Islet precursor cell (in vitro differentiated cells): ENCODE measurements around the gene ZFP57.
"Not testable (repeated sequence)": the region's sequence is repeated elsewhere in the genome, so short reads cannot be mapped to it uniquely, and the experiment has no call there.

ENCODE experiments used
- DNase-seq: peaks from one replicate; pipeline ENCODE4 v3.0.0-alpha.2; 2018

The ZFP57 gene

DNA sequence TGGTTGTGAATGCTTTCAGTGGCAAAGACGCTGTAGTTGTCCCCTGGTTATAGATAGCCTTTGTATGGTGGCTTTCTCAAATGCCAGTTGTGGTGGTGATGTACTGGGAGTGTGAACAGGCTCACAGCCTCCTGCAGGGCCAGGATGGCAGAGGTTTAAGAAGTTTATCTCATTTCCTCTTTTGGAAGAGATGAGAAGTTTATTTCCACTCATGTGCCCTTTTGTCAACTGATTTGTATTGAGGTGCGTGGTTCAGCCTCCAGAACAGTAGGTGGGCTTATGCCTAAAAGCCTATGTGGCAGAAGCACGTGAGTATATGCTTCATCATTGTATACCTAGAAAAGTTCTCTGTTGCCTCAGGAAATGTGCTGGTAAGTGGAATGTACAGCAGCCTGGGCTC is 13.7 kb upstream of the ZFP57 start:
- no peak for DNase-seq

DNA sequence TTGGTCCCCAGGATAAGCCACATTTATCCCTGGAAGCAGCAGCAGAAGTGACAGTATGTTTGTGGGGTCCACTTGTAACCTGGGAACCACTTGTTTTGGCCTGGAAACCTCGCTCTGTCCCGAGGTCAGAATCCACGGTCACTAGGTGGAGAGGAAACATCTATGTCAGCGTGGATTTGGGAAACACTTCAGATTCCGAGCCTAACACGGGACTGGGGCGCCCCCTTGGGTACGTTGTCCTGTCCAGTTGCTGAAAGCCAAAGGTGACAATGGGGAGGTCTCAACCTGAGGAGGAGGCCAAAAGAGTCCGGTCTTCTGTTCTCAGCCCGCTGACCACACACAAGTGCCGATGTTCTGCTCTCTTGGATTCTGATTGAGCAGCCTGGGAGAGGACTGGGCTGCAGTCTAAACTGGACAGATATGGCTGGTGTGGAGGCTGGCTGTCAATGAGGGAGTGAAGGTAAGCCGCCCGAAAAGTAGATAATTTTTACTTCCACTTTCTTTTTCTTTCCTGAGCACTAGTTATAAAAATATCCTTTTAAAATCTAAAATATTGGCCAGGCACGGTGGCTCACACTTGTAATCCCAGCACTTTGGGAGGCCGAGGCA is 4.9 kb upstream of the ZFP57 start:
- DNase-seq: no peak

DNA sequence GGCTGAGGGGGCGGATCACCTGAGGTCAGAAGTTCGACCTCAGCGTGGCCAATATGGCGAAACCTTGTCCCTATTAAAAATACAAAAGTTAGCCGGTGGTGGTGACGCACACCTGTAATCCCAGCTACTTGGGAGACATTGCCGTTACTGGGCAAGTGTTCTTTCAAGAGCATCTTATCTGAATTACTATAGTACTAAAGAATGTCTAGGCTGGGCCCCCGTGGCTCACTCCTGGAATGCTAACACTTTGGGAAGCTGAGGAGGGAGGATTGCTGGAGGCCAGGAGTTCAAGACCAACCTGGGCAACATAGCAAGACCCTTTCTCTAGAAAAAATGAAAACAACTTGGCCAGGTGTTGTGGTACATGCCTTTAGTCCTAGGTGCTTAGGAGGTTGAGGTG is 859 bp upstream of the ZFP57 start:
- no peak for DNase-seq

DNA sequence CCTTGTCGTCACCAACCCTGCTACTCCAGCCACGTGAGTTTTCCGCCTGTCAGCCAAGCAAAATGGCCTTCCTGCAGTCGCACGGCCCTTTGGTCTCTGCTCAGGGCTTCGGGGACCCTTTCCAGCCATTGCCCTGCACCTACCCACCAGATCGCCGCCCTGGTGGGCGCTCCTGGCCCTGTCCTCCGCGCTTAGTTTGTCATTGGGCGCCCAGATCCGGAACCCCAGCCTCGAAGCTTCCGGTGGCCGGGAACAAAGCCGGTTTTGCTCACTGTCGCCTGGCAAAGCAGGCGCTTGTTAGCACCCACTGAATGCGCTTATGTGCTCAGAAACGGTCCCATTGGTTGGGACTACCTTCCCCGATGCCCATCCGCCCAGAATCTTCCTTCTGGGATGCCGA is 536 bp downstream of the ZFP57 start:
- DNase-seq: peak; percentile 40

DNA sequence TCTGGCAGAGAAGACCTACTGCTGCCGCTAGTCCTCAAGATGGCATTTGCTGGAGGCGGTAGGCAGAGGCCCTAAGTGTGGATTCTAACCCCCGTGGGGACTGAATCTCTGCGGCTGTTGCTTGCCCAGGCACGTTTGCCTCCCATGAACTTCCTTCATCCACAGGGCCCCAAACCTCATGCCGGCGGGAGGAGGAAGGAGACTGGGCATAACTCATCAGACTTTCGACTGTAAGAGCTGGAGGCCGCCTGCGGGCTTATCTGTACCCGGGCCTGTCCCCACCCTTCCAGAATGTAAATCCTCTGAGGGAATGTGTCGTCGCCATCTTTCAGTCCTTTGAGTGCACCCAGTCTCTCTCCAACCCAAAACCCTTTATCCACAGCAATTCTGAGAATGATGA is 990 bp downstream of the ZFP57 start:
- DNase-seq: peak; percentile 44

DNA sequence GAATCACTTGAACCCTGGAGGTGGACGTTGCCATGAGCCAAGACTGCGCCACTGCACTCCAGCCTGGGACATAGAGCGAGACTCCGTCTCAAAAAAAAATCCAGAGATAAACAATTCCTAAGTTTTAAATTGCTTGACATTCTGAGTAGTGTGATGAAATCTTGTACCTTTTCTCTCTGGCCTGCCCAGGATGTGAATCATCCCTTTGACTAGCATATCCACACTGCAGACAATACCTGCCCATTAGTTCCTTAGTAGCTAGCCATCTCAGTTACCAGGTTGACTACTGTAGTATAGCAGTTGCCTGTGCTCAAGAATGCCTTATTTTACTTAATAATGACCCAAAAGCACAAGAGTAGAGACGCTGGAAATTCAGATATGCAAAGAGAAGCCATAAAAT is 2.8 kb downstream of the ZFP57 start:
- no peak for DNase-seq

DNA sequence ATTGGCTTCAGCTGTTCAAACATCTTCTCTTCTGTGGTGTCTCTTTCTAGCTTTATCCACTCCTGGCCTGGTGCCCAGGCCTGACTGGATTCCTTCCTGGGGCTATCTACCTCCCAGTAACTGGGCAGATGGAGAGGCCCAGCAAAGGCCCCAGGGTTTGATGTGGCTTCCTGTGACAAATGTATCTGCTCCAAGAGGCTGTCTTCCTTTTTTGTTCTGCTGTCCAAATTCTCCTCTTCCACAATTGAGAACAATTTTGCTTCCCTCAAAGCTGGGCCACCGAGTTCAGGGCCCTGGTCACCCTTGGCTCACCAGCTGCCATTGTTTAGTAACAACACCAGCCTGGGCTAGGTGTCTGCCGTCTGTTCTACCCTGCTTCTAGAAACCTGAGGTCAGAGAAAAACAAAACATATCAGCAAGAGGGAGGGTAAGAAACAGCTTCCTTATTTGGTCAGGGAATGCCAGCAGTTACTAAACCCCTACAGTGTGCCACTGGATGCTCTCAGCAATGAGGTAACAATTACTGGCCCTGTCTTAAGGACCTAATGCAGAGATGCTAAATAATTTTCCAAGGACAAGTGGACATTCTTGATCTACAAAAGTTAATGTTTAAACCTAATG is 3.9 kb downstream of the ZFP57 start:
- DNase-seq: peak; percentile 57

DNA sequence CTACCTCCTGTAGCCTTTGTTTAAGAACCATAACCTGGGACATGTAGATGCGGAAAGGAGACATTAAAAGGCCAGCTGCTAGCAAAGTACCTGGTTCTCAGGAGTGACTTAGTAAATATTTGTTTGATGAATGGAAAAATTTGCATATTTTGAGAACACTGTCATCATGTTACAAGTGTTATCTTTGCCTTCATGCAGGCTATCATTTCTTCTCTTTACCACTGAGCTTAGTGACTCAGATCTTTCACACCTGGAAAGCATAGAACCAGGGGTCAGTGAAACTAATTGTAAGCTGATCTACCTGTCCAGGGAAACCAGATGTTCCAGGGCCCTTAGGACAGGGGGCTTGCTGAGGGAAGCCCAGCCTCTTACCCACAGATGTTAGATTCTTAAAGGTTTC is 5.4 kb downstream of the ZFP57 start:
- no peak for DNase-seq

DNA sequence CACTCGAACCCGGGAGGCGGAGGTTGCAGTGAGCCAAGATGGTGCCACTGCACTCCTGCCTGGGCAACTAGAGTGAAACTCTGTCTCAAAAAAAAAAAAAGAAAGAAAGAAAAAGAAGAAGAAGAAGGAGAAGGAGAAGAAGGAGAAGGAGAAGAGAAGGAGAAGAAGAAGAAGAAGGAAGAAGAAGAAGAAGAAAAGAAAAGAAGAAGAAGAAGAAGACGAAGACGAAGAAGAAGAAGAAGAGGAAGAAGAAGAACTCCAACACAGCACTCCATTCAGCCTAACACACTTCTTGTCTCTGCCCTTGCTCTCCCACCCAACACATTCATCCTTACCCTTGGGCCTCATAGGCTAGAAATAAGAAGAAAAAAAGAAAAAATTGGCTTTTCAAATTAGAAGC is 6.9 kb downstream of the ZFP57 start:
- no peak for DNase-seq

DNA sequence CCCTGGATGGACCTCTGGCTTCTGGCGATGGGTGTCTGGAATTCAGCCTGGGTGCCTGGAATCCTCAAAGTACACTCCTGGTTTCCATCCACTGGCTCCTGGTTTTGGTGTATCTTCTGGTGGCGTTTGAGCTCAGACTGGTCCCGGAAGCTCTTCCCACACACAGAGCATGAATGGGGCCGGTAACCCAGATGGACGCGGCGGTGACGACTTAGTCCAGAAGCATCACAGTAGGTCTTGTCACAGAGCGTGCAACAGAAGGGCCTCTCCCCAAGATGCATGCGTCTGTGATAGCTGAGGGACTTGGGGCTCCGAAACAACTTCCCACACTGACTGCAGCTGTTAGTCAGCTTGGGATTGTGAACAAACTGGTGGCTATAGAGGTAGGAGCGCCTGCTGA is 7.8 kb downstream of the ZFP57 start:
- DNase-seq: no peak

DNA sequence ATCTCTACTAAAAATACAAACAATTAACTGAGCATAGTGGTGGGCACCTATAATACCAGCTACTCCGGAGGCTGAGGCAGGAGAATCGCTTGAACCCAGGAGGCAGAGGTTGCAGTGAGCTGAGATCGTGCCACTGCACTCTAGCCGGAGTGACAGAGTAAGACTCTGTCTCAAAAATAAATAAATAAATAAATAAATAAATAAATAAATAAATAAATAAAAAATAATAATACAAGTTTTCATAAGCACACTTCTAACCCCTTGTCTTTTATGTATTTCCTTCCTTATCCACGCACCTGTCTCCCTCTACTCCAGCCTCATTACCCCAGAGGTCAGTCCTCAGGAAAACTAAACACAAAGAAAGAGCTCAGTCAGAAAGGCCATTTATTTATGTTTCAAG is 8.8 kb downstream of the ZFP57 start:
- not testable (repeated sequence) for DNase-seq

DNA sequence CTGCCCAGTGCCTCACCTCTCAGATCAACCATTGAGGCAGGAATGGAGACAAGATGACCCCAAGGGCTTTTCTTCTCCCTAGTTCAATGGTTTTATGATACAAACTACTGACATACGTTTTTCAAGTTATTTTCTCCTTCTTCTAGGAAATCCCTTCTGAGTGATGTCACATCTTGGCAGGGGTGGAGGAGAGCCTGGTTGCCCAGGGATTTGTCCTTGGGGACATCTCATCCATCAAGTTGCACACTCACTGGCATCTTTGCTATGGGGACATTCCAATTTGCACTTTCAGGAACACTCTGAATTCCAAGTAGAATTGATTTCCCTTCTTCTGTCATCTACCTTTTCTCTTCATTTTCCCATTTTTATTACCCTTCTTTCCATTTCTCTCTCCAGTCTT is 9.9 kb downstream of the ZFP57 start:
- DNase-seq: no peak

DNA sequence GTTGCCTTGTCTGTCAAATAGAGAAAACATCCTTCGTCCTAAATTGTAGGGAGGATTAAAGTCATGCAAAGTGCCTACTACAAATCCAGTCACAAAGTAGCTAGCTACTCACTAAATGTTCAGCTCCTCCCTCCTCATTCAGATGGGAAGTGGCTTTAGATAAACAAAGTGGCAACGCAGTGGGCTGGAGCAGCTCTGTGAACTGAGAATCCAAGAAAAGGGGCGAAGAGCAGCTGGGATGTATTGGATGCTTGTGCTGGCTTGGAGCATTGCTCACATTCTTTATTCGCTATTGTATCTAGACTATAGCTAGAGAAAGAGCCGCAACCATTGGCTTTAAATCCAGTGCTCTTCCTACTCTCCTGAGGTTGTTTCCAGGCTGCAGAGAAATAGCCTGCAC is 13.8 kb downstream of the ZFP57 start:
- DNase-seq: no peak

DNA sequence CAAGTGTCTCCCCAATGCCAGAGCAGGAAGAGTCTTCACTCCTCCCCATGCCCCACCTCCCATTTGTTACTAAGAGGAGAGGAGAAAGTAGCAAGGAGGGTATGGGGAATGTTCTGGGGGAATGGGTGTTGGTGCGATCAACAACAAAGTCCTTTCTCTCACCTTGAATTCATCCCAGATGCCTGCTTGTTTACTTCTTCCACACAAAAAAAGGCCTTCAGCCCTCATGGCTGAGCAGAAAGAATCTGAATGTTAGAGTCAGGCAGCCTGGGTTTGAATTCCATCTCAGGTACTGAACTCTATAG is 14.2 kb downstream of the ZFP57 start:
- no peak for DNase-seq

DNA sequence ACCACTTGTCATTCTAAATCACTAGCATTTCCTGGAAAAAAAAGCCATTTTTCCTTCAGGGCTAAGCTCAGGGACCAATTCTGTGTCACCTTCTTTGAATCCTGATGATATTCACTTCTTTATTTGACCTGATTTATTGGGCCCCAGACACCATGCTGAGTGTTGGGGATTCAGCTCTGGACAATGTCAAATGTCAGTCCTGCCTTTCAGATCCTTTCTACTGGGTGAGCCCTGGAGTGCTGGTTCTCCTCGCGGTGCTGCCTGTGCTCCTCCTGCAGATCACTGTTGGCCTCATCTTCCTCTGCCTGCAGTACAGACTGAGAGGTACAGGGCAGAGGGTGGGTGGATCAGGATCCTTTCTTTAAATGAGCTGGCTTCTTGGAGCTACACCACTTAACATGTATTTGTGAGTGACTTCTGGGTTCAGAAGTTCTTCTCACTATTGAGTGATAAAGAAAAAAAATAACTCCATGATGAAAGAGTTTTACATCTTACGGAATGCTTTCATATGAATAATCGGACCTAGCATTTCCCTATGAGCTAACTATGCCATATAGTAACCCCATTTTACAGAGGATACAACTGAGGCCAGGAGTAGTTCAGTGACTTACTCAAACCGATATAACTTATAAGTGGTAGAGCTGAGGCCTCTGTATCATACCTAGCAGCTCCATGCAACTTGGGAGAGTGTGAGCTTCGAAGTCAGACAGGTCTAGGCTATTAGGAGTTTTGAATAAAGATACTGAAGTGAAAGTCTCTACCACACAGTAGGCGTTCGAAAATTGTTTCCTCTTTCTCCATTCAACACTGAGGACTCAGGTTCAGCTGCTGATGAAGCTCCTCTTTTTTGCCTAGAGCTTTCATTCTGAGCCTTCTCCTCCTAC is 14.8 kb downstream of the ZFP57 start:
- DNase-seq: peak; percentile 95

DNA sequence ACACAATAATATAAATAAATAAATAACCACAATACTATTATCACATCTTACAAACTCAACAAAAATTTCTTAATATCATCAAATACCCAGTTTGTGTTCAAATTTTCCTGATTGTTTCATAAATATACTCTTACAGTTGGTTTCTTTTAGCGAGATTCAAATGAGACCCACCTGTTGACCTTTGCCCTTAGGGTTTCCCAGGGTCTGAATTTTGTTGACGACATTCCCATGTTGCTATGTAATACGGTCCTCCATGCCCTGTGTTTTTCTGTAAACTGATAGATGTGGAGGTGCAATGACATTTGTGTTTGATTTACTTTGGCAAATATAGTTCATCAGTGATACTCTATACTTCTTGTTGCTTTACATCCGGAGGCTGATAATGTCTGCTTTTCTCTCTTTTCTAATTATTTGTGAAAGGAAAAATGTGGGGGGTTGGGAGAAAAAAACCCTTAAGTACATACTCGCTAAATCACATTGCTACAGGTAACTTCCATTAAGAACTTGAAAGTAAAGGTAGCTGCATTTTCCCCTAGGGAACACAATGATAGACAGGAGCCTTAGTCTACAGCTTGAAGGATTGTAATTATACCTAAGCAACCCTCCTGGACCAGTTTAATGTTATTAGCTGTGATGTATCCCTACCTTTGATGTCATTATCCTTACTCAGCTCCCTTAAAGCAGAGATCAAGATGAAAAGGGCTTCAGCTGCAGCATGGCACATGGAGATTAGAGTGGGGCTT is 17.5 kb downstream of the ZFP57 start:
- no peak for DNase-seq

DNA sequence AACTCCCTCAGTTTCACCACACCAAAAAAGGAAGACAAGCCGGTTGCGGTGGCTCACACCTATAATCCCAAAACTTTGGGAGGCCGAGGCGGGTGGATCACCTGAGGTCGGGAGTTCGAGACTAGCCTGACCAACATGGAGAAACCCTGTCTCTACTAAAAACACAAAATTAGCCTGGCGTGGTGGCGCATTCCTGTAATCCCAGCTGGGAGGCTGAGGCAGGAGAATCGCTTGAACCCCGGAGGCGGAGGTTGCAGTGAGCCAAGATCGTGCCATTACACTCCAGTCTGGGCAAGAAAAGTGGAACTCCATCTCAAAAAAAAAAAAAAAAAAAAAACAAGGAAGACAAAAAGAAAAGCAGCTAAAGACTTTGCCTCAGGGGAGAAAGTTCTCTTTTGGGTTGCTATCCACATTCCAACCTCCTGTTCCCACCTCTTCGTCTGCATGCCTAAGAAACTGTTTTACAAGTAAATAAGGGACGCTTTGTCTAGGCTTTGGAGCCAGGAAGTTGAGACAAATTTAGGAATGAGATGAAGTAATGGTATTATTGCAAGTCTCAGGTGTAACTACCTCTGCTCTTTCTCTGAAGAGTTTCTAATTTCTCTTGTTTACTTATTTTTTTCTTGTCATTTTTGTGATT is 19.3 kb downstream of the ZFP57 start:
- DNase-seq: peak; percentile 89

DNA sequence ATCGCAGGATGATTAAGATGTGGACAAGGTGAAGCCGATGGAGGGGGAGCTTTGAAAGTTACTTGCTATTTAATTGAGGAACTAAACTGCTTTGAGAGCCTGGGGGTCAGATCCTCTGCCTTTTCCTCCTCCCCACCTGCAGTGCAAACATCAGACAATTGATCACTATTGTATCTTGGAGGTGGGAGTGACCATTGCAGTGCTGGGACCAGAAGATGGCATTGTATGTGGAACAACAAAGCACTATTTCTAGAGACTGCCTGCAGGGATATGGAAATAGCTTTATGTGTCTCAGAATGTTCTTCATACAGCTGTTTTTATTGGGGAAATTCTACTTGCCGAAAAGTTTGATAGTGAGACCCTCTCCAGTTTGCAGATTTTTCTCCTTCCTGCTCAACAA is 19.9 kb downstream of the ZFP57 start:
- no peak for DNase-seq

DNA sequence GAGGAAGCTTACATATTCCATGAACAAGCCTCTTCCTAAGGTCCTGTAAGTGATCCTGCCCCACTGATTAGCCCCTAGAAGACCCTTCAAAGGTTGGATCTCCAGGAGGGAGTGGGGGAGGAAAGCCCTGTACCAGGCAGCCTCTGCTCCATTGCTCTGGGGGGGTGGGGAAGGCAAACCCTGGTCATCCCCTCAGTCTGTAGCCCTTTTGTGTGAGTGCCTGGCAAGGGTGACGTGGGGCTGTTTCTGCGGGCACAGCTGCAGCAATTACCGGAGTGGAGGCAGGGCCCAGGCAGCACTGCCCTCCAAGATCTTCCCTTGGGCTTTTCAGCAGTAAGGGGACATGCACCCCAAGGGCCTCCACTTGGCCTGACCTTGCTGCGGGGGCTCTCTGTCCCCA is 24.2 kb downstream of the ZFP57 start, which contains the start of gene MOG:
TSS of gene MOG (plus strand) at position 295 of the 400 bp plus-strand sequence. CDS start 118 bp downstream, outside the sequence.
- no peak for DNase-seq

DNA sequence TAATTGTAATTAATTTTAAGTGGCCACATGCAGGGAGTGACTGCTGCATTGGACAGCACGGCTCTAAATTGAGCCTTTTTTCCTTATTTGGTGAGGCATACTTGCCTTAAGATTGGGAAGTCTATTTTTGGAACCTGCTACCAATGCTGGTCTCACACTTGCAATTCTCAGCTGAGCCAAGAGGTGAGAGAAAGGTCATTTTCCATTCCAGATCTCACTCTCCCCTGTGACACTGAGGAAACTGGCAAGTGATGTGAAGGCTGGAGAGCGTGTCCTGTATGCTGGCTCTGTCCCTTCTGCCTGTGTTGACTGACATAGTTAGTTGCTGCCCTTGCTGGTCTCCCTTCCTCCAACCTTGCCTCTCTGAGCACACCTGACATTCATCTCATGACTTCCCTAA is 24.8 kb downstream of the ZFP57 start:
- no peak for DNase-seq

DNA sequence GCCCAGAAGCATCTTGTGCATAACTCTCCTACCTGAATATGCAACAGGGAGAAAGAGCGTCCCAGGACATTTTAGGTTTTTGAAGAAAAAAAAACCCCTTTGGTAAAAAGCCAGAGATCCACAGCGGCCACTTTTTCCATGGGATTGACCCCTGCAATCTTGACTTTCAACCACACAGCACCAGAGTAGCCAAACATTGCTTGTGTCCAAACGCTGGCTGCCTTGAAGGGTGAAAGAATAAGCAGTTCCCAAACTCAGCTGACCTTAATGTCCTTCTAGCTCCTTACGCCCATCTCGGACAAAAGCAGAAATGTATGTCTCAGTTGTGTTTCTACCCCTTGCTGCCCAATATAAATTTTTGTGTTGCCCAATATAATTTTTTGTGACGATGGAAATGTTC is 25.3 kb downstream of the ZFP57 start:
- no peak for DNase-seq

DNA sequence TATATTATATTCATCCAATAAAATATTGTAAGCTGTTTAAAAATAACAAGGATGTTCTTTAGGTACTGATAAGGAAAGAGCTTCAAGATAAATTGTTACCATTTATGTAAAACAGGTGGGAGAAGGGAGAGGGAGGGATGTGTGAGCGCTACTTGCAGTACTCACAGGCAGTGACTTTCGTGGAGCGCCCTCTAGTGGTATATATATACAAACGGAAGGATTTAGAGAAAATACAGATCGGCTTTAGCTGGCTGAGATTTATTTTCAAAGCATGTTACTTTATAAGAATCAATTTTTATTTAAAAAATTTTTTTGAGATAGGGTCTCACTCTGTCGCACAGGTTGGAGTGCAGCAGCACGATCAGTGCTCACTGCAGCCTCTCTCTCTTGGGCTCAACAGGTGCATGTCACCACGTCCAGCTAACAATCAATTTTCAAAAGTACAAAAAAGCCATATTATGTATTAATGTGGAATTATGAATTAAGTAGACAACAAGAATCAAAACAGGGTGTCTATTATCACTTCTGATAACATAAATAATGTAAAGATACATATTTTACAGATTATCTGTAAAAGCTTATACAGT is 27.4 kb downstream of the ZFP57 start:
- no peak for DNase-seq

DNA sequence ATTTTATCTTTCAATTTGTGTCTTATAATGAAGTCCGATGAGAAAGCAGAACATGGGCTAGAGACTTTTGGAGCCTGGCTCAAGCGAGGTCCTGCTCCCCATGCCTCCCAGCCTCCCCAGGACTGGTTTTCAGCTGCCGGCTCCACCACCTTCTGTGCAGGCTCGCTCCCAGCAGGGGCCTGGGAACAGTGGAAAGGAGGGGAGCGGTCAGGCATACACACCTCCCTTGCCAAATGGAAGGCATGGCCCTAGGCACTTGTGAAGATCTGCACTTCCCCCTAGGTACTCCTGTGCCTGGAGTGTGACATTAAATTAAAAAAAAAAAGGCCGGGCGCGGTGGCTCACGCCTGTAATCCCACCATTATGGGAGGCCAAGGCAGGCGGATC is 28.8 kb downstream of the ZFP57 start:
- no peak for DNase-seq
